Measurements from ENCODE around the gene ERG28. TPM values are rescaled to one million over a fixed set of nuclear protein-coding genes. Genes with fewer than 3 reads are reported as not detected.
A peak's percentile ranks its signal among the peaks of the same experiment; 100 is the strongest.
"Not testable (repeated sequence)": the region's sequence is repeated elsewhere in the genome, so short reads cannot be mapped to it uniquely, and the experiment has no call there.

ERG28 gene
- total RNA-seq, 1 experiment from 2014 or later, result 48.8 TPM

DNA sequence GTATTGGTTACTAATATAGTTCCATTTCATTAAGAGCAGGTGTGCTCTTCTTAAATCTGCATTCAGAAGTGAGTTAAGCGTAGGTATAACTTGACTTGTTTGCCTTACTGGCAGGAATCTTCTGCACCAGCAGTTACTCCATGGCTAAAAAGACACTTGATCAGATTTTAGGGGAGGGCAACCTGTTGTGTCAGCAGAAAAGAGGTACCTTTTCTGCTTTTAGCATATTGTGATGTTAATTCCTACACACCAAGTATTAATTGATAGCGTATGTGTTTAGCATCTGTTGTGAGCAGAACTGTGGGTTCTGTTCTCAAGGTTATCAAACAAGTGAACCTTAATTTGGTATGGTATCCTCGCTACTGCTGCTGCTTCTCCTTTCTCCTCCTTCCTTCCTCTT lies 38.7 kb upstream of the ERG28 start:
- H4K20me1 ChIP-seq (ENCODE audit: insufficient read depth, low read depth, low read length), result no peaks in the 10 kb centered on the region
- H3K27me3 ChIP-seq (ENCODE audit: low read length), result no peaks in the 10 kb centered on the region
- H3K4me3 ChIP-seq (ENCODE audit: low read length), result no peak overlapping the region
- DNase-seq, result no peak
- peaks cover 23% of the 10 kb centered on the region; the same call in 1 of the 2 replicates for H3K36me3 ChIP-seq (ENCODE audit: insufficient read depth, low read length)
- H3K4me1 ChIP-seq (ENCODE audit: low read length), result peaks cover 34% of the 10 kb centered on the region
- H3K9me2 ChIP-seq (replicated peaks; ENCODE audit: insufficient read depth, low read length), result no peaks in the 10 kb centered on the region
- no peak overlapping the region for H3K4me2 ChIP-seq (ENCODE audit: low read depth, low read length, poor library complexity, severe bottlenecking)
- H2AFZ ChIP-seq (ENCODE audit: low read length), result no peak overlapping the region
- H3K9ac ChIP-seq (ENCODE audit: low read length), result no peak overlapping the region
- peak overlapping the region; percentile 7; the same call in 1 of the 2 replicates for H3K27ac ChIP-seq (ENCODE audit: low read length)
- H3K79me2 ChIP-seq (ENCODE audit: low read length), result peaks cover 4% of the 10 kb centered on the region; the same call in 1 of the 2 replicates
- no peaks in the 10 kb centered on the region for H3K9me3 ChIP-seq (ENCODE audit: low read length)

DNA sequence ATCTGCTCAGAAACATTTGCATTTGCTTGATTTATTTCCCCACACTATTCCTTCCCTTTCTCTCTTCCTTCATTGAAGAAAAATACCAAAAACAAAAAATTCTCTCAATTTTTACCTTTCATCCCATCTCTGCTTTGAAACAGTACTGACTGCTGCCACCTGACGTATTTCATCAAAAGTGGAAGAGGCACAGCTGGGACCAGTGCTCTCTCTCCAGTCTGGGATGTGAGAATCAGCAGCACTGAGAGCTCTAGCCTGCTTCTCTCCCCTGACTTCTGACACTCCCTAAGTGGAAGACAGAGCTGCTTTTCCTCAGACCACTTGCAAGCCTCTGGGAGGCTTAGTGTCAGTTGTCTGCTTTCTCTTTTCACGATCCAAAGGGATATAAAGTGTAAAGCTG lies 37.2 kb upstream of the ERG28 start:
- H3K79me2 ChIP-seq (ENCODE audit: low read length), result peaks cover 4% of the 10 kb centered on the region; the same call in 1 of the 2 replicates
- H3K27me3 ChIP-seq (ENCODE audit: low read length), result no peaks in the 10 kb centered on the region
- H3K9ac ChIP-seq (ENCODE audit: low read length), result peak overlapping the region; percentile 46; the same call in 1 of the 2 replicates
- H3K9me3 ChIP-seq (ENCODE audit: low read length), result 0 out of 2 replicates have a peak, but pooled peaks cover 3% of the 10 kb centered on the region
- no peaks in the 10 kb centered on the region for H4K20me1 ChIP-seq (ENCODE audit: insufficient read depth, low read depth, low read length)
- H3K9me2 ChIP-seq (replicated peaks; ENCODE audit: insufficient read depth, low read length), result no peaks in the 10 kb centered on the region
- DNase-seq, result no peak
- peak overlapping the region; percentile 5; the same call in 1 of the 2 replicates for H3K4me3 ChIP-seq (ENCODE audit: low read length)
- H3K36me3 ChIP-seq (ENCODE audit: insufficient read depth, low read length), result peaks cover 29% of the 10 kb centered on the region
- H2AFZ ChIP-seq (ENCODE audit: low read length), result peak overlapping the region; percentile 77
- peak overlapping the region; percentile 57 for H3K4me2 ChIP-seq (ENCODE audit: low read depth, low read length, poor library complexity, severe bottlenecking)
- peak overlapping the region; percentile 72 for H3K27ac ChIP-seq (ENCODE audit: low read length)
- peaks cover 34% of the 10 kb centered on the region for H3K4me1 ChIP-seq (ENCODE audit: low read length)

DNA sequence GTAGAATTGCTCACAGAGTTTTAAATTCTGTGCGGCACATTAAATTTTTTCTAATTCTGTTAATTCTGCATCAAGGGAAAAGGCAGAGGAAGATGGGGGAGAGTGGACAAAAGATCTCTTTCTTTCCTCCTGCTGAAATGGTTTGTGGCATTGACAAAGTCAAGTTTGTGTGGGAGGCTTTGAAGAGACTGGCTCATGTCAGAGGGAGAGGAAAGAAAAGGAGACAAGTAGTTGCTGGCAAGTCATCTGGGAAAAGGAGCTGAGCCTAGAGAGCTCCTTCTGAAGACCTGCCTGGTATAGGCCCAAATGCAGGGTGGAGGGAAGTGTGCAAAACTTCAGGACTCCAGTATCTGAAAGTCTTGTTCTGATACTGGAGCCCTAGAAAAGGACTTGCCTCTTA lies 36.7 kb upstream of the ERG28 start:
- Histone ChIP-seq H3K4me2 (ENCODE audit: low read depth, low read length, poor library complexity, severe bottlenecking) (peak overlapping the region; percentile 57), H3K27ac (ENCODE audit: low read length) (peak overlapping the region; percentile 72), H3K79me2 (ENCODE audit: low read length) (peaks cover 4% of the 10 kb centered on the region; the same call in 1 of the 2 replicates), H3K4me3 (ENCODE audit: low read length) (peak overlapping the region; percentile 5), H3K27me3 (ENCODE audit: low read length) (no peaks in the 10 kb centered on the region), H3K9ac (ENCODE audit: low read length) (peak overlapping the region; percentile 46), H2AFZ (ENCODE audit: low read length) (peak overlapping the region; percentile 77), H3K4me1 (ENCODE audit: low read length) (peaks cover 34% of the 10 kb centered on the region), H3K36me3 (ENCODE audit: insufficient read depth, low read length) (peaks cover 35% of the 10 kb centered on the region), H4K20me1 (ENCODE audit: insufficient read depth, low read depth, low read length) (no peaks in the 10 kb centered on the region), H3K9me3 (ENCODE audit: low read length) (0 out of 2 replicates have a peak, but pooled peaks cover 3% of the 10 kb centered on the region), H3K9me2 (replicated peaks; ENCODE audit: insufficient read depth, low read length) (no peaks in the 10 kb centered on the region)
- peak; percentile 55 for DNase-seq

DNA sequence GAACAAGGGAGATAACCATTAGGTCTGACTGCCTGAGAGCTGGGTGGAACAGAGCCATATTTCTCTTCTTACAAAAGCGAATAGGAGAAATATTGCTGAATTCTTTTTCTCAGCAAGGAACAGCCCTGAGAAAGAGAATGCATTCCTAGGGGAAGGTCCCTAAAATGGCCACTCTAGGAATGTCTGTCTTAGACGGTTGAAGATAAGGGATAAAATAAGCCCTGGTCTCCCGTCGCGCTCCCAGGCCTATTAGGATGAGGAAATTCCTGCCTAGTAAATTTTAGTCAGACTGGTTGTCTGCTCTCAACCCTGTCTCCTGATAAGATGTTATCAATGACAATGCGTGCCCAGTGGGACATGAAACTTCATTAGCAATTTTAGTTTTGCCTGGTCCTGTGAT lies 34.3 kb upstream of the ERG28 start:
- not testable (repeated sequence) for H3K4me3 ChIP-seq (ENCODE audit: low read length); DNase-seq; H2AFZ ChIP-seq (ENCODE audit: low read length); H3K9me3 ChIP-seq (ENCODE audit: low read length); H3K27ac ChIP-seq (ENCODE audit: low read length); H3K4me2 ChIP-seq (ENCODE audit: low read depth, low read length, poor library complexity, severe bottlenecking); H4K20me1 ChIP-seq (ENCODE audit: insufficient read depth, low read depth, low read length); H3K9ac ChIP-seq (ENCODE audit: low read length); H3K27me3 ChIP-seq (ENCODE audit: low read length); H3K79me2 ChIP-seq (ENCODE audit: low read length); H3K9me2 ChIP-seq (replicated peaks; ENCODE audit: insufficient read depth, low read length)
- peaks cover 34% of the 10 kb centered on the region for H3K4me1 ChIP-seq (ENCODE audit: low read length)
- peaks cover 51% of the 10 kb centered on the region for H3K36me3 ChIP-seq (ENCODE audit: insufficient read depth, low read length)

DNA sequence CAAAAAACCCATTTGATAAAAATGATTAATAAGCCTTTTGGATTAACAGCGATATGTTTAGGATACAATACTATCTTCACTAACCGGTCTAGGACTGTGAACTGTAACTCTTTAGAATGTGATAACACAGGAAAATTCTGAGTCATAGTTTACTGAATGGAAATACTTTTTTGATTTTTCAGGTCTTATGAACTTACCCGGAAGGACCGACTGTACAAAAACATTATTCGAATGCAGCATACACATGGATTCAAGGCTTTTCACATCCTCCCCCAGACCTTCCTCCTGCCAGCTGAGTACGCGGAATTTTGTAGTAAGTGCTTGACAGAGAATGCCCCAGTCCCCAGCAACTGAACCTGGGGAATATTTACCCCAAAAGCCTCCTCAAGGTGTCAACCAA lies 29.3 kb upstream of the ERG28 start:
- H3K4me2 ChIP-seq (ENCODE audit: low read depth, low read length, poor library complexity, severe bottlenecking), result no peak overlapping the region
- peaks cover 11% of the 10 kb centered on the region; the same call in 1 of the 2 replicates for H3K79me2 ChIP-seq (ENCODE audit: low read length)
- H3K27me3 ChIP-seq (ENCODE audit: low read length), result no peaks in the 10 kb centered on the region
- no peak overlapping the region for H3K9ac ChIP-seq (ENCODE audit: low read length)
- no peak overlapping the region for H3K27ac ChIP-seq (ENCODE audit: low read length)
- H3K36me3 ChIP-seq (ENCODE audit: insufficient read depth, low read length), result peaks cover 44% of the 10 kb centered on the region
- H2AFZ ChIP-seq (ENCODE audit: low read length), result no peak overlapping the region
- H3K9me3 ChIP-seq (ENCODE audit: low read length), result 0 out of 2 replicates have a peak, but pooled peaks cover 3% of the 10 kb centered on the region
- no peak overlapping the region for H3K4me3 ChIP-seq (ENCODE audit: low read length)
- DNase-seq, result no peak
- no peaks in the 10 kb centered on the region for H3K9me2 ChIP-seq (replicated peaks; ENCODE audit: insufficient read depth, low read length)
- H4K20me1 ChIP-seq (ENCODE audit: insufficient read depth, low read depth, low read length), result no peaks in the 10 kb centered on the region
- no peaks in the 10 kb centered on the region for H3K4me1 ChIP-seq (ENCODE audit: low read length)

DNA sequence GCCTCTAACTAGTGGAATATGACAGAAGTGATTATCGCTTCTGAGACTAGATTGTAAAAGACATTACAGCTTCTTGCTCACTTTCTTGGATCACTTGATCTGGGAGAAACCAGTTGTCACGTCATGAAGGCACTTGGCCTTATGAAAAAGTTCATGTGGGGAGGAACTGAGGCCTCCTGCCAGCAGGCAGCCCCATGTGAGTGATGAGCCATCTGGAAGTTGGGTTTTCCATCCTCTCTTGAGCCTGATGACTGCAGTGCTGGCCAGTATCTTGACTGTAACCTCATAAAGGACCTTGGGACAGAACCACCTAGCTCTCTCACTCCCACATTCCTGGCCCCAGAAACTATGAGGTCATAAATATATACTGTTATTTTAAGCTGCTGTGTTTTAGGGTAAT lies 28.3 kb upstream of the ERG28 start:
- Histone ChIP-seq H3K9ac (ENCODE audit: low read length) (no peak overlapping the region), H3K9me3 (ENCODE audit: low read length) (0 out of 2 replicates have a peak, but pooled peaks cover 2% of the 10 kb centered on the region), H3K9me2 (replicated peaks; ENCODE audit: insufficient read depth, low read length) (no peaks in the 10 kb centered on the region), H3K36me3 (ENCODE audit: insufficient read depth, low read length) (peaks cover 46% of the 10 kb centered on the region), H3K4me3 (ENCODE audit: low read length) (no peak overlapping the region), H2AFZ (ENCODE audit: low read length) (no peak overlapping the region), H3K27me3 (ENCODE audit: low read length) (no peaks in the 10 kb centered on the region), H4K20me1 (ENCODE audit: insufficient read depth, low read depth, low read length) (no peaks in the 10 kb centered on the region), H3K79me2 (ENCODE audit: low read length) (peaks cover 11% of the 10 kb centered on the region; the same call in 1 of the 2 replicates), H3K4me2 (ENCODE audit: low read depth, low read length, poor library complexity, severe bottlenecking) (no peak overlapping the region), H3K27ac (ENCODE audit: low read length) (no peak overlapping the region), H3K4me1 (ENCODE audit: low read length) (no peaks in the 10 kb centered on the region)
- DNase-seq, result no peak

DNA sequence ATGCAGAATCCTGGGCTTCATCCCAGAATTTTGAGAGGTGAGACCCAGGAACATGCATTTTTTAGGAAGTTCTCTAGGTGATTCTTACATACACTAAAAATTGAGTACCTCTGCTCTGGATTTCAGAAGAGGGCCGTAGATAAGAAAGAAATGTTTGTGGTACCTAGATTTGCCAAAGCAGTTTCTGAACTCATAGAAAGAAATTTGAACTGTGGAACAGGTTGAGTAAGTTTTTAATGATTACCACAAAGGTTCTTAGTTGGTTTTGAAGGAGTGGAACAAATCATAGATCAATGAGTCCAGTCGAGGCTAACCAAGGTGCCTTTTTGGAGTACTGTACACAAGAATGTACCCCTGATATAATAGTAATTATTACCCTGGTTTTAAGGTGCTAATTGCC lies 25.2 kb upstream of the ERG28 start:
- H3K4me1 ChIP-seq (ENCODE audit: low read length), result no peaks in the 10 kb centered on the region

DNA sequence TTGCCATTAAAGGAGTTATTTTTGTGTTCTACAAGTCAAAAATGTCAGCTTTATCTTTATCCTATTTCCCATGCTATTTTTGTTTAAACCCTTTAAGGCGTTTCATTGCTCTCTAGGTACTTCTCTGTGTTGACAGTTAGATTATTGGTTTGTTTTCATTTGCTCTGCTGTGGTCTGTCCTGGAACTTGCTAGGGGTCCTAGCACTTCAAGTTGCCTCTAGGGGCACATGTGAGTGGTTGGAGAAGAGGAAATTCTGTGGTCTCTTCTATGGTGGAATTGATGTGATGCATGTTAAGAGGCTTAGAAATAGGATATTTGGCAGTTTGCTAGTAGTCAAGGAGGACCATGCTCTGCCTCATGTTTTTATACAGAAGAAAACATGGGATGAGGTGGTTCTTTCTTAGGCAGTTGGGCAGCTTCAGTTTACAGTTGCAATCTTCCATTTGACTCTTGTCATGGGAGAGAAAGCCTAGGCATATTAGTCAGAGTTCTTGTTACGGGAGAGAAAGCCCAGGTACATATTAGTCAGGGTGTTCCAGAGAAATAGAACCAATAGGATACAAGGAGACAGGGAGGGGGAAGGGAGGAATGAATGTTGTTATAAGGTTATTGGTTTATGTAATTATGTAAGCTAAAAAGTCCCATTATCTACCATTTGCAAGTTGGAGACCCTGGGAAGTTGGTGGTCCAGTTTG lies 14.7 kb upstream of the ERG28 start:
- H3K36me3 ChIP-seq (ENCODE audit: insufficient read depth, low read length), result peaks cover 18% of the 10 kb centered on the region
- H3K4me2 ChIP-seq (ENCODE audit: low read depth, low read length, poor library complexity, severe bottlenecking), result no peak overlapping the region
- no peaks in the 10 kb centered on the region for H3K9me2 ChIP-seq (replicated peaks; ENCODE audit: insufficient read depth, low read length)
- H3K4me1 ChIP-seq (ENCODE audit: low read length), result peaks cover 29% of the 10 kb centered on the region
- H3K27ac ChIP-seq (ENCODE audit: low read length), result no peak overlapping the region
- no peaks in the 10 kb centered on the region for H4K20me1 ChIP-seq (ENCODE audit: insufficient read depth, low read depth, low read length)
- no peak for DNase-seq
- H3K79me2 ChIP-seq (ENCODE audit: low read length), result peaks cover 83% of the 10 kb centered on the region
- H3K9ac ChIP-seq (ENCODE audit: low read length), result no peak overlapping the region
- H3K27me3 ChIP-seq (ENCODE audit: low read length), result no peaks in the 10 kb centered on the region
- H3K9me3 ChIP-seq (ENCODE audit: low read length), result no peaks in the 10 kb centered on the region
- no peak overlapping the region for H3K4me3 ChIP-seq (ENCODE audit: low read length)
- H2AFZ ChIP-seq (ENCODE audit: low read length), result no peak overlapping the region

More for the DNA sequence above, 25.2 kb upstream of the ERG28 start:
- H2AFZ ChIP-seq (ENCODE audit: low read length), result no peak overlapping the region
- H3K79me2 ChIP-seq (ENCODE audit: low read length), result peaks cover 11% of the 10 kb centered on the region; the same call in 1 of the 2 replicates
- DNase-seq, result no peak
- no peaks in the 10 kb centered on the region for H3K27me3 ChIP-seq (ENCODE audit: low read length)
- H3K4me3 ChIP-seq (ENCODE audit: low read length), result no peak overlapping the region
- H3K9ac ChIP-seq (ENCODE audit: low read length), result no peak overlapping the region
- H3K9me3 ChIP-seq (ENCODE audit: low read length), result no peaks in the 10 kb centered on the region
- H3K4me2 ChIP-seq (ENCODE audit: low read depth, low read length, poor library complexity, severe bottlenecking), result no peak overlapping the region
- no peak overlapping the region for H3K27ac ChIP-seq (ENCODE audit: low read length)
- no peaks in the 10 kb centered on the region for H3K9me2 ChIP-seq (replicated peaks; ENCODE audit: insufficient read depth, low read length)
- H3K36me3 ChIP-seq (ENCODE audit: insufficient read depth, low read length), result peaks cover 26% of the 10 kb centered on the region
- H4K20me1 ChIP-seq (ENCODE audit: insufficient read depth, low read depth, low read length), result no peaks in the 10 kb centered on the region
